Stimulated activated naive CD8-positive, alpha-beta T cell treated with anti-CD3 and anti-CD28 coated beads, Interleukin-15, amount 100 ng/mL, for 72 hours (primary cell): ENCODE measurements around the gene CBX4.

Source experiments
- ATAC-seq: fragments of 150-1000 bp; cut with Tn5 transposase; 2 replicates; pipeline ENCODE4 v1.10.0; 2021; ENCODE audit warnings: mild to moderate bottlenecking, moderate library complexity
- DNase-seq, 2 donors: peaks; one replicate each; pipeline ENCODE4 v3.0.0; 2021 to 2022
- H3K27ac Mint-ChIP-seq, 2 donors: one replicate each; pipeline ENCODE4 v1.8.0; 2022; ENCODE audit warnings: mild to moderate bottlenecking in 2 of 2, mixed read lengths in 2 of 2, moderate library complexity in 2 of 2
- H3K27me3 Mint-ChIP-seq: one replicate; pipeline ENCODE4 v1.8.0; 2022; ENCODE audit warnings: mixed read lengths
- H3K4me1 Mint-ChIP-seq: one replicate; pipeline ENCODE4 v1.8.0; 2022; ENCODE audit warnings: mild to moderate bottlenecking, mixed read lengths
- H3K4me3 Mint-ChIP-seq, 2 donors: one replicate each; pipeline ENCODE4 v1.8.0; 2022; ENCODE audit warnings: mild to moderate bottlenecking in 2 of 2, mixed read lengths in 2 of 2, moderate library complexity in 1 of 2
- H3K9me3 Mint-ChIP-seq, 2 donors: one replicate each; pipeline ENCODE4 v1.8.0; 2022; ENCODE audit warnings: mixed read lengths in 2 of 2

The CBX4 gene

DNA sequence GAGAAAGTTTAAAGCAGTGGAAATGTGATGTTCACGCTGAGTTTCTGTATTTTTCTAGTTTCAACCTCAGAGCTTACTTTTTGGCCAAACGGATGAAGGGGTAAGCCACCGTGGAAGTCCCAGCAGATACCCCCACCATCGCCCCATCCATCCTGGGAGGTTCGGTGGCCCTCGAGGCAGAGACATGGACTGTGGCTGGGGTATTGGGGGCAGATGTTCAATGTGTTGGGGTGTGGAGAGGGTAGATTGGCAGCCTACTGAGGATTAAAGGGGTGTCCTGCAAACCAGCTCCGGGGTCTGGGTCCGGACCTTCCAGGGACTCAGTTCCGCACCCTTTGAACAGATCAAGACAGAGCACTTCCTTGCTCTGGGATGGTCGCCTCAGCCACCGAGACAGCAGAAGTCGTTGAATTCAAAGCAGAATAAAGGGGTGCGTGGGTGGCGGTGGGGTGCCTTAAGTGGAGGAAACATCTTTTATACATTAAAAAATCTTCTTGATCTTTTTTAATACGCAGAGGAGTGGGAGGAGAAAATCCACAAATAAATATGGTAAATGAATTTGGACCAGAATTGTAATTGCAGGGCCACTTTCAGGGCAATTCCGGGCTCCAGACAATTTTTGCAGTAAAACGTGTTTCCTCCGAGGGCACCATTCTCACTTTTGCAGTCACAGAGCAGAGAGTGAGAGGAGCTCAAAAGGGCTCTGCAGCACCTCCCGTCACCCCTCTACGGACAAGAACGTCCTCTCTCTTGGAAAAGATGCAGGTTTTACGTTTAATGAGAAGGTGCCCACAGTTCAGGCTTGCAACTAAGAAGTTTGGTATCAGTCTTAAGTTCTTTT lies 34.2 kb downstream of the CBX4 start:
- Mint-ChIP-seq H3K4me1 (peaks cover 87% of the 10 kb centered on the region), H3K27me3 (peaks cover 89% of the 10 kb centered on the region), H3K27ac (peak overlapping the region; percentile 82 to 94), H3K9me3 (no peaks in the 10 kb centered on the region), H3K4me3 (peak overlapping the region; percentile 82 to 90)
- peak in 1 of 2 donors; percentile 48 for DNase-seq
- ATAC-seq, result peak; percentile 34

DNA sequence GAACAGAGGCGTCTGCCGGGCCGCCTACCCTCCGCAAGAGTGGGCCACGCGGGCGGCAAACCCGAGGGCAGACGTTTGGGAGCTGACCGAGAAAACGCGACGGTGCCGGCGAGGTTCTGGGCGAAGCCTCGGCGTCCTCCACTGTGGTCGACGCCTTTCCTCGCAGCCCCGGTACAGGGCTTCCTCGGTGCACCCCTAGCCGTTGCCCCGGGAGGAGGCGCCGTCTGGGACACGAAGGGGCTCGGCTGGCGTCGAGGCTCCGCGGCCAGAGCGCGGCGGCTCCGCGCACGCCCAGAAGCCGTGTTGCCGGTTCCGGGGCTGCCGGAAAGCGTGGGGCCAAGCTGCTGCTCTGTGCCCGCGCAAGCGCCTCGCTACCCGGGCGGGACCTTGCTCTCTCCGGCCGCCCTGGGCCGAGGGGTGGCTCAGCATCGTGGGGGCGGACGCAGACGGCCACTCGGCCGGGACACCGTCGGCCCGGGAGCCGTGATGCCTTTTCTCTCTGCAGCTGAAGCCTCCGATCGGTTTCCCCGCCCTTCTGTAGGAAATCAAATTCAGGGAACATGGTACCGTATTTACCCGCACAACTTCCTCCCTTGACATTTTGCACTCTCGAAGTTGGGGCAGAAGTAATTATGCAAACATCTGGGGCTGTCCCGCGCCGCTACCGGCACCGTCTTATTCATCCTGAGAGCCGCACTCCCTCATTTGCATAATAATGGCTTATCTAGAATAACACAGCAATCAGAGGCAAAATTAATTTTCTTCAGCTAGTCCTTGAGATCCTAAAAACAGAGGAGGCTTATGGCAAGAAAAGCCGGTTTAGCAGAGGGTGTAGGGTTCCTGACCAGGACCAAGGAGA lies 35.0 kb downstream of the CBX4 start:
- H3K27ac Mint-ChIP-seq, result peak overlapping the region; percentile 82 to 94
- no peaks in the 10 kb centered on the region for H3K9me3 Mint-ChIP-seq
- H3K4me1 Mint-ChIP-seq, result peaks cover 87% of the 10 kb centered on the region
- peak; percentile 86 for ATAC-seq
- peak; percentile 88 to 89 for DNase-seq
- H3K4me3 Mint-ChIP-seq, result peak overlapping the region; percentile 82 to 90
- peaks cover 89% of the 10 kb centered on the region for H3K27me3 Mint-ChIP-seq

DNA sequence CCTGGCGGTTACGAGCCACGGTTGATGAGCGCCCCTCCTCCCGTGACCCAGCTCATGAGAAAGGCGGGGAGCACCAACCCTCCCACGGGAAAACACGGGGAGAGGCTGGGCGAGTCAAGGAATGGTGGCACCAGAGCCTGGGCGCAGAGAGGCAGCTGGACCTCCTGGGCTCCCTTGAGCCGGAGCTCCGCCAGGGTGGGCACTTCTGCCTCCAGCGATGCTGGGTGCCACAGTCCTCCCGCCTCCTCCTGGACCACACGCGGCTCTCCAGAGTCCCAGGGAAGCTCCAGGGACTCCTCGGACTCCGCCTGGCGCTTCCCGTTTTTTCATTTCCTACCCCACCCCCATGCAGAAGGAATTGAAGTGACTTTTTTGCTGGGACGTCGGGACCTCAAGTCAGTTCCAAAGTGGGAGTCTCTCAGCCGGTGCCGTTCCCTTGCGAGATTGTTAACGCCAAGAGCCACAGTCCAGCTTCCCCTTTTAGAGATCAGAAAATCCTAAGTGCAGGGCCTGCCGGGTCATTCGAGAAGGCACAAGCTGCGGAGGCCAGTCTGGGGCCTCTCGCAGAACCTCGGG lies 35.7 kb downstream of the CBX4 start:
- ATAC-seq, result no peak
- H3K9me3 Mint-ChIP-seq, result no peaks in the 10 kb centered on the region
- peak overlapping the region in 1 of 2 donors; percentile 54 for H3K27ac Mint-ChIP-seq
- peaks cover 87% of the 10 kb centered on the region for H3K4me1 Mint-ChIP-seq
- no peak for DNase-seq
- peak overlapping the region; percentile 52 to 90 for H3K4me3 Mint-ChIP-seq
- H3K27me3 Mint-ChIP-seq, result peaks cover 89% of the 10 kb centered on the region

DNA sequence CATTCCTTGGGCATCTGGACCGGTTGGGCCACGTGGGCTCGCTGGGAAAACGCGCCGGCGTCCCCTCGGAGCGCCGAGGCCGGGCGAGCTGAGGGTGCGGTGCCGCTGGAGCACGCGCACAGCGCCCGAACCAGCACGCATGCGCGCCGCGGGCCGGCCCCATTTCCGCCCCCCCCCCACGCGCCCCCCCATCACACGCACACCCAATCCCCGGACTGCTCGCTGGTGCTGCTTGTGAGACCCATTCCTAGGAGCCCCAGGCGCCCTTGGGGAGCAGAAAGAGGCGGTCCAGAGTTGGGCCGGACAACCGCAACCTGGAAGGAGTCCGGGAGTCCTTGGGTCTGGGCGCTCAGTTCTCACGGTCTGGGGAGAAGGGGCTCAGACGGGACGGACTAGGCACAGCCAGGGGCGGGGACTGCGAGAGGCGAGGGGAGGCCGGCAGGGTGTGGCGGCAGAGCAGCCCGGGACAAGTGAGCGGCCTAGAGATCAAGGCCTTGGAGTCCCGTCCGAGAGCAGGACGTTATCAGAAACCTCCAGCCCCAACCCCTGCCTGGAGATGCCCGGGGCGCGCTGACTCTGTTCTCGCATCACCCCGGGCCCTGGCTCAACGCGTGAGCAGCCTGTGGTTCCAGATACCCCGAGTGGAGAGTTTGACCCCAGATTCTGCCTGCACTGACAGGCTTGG lies 36.4 kb downstream of the CBX4 start:
- Mint-ChIP-seq H3K4me3 (peak overlapping the region; percentile 15 to 50), H3K27ac (no peak overlapping the region), H3K9me3 (no peaks in the 10 kb centered on the region), H3K4me1 (peaks cover 87% of the 10 kb centered on the region), H3K27me3 (peaks cover 88% of the 10 kb centered on the region)
- DNase-seq (peak in 1 of 2 donors; percentile 41), ATAC-seq (no peak)

DNA sequence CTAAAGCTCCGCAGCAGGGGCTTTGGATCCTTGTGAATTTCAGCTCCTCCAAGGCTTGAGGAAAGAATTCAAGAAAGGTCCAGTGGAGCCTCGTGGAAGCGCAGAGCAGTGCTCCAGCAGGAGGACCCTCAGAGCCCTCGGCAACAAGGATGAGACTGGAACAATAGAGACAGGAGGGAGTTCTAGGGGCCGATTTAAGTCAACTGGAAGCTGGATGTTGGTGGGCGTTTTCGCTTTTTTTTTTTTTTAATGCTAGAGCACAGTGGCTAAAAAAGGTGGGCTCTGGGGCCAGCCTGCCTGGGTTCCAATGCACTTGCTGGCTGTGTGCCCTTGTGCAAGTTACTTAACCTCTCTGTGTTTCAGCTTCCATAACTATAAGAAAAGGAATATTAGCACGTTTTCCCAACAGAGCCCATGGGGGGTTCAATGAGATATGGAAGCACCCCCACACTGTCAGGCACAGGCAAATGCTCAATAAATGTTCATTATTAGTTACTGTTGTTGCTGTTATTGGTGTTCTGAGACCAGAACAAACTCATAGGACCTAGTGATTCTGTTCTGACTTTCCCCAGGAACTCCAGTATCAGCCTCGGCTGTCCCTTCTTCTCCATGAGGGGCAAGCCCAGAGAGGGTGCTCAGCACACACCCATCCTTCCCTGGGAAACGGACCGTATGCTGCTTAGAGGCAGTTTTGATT lies 37.1 kb downstream of the CBX4 start:
- Mint-ChIP-seq H3K27ac (no peak overlapping the region), H3K9me3 (no peaks in the 10 kb centered on the region), H3K27me3 (peaks cover 81% of the 10 kb centered on the region), H3K4me1 (peaks cover 84% of the 10 kb centered on the region), H3K4me3 (peak overlapping the region in 1 of 2 donors; percentile 25)
- no peak for ATAC-seq
- no peak for DNase-seq

- H3K4me3 Mint-ChIP-seq, result peak overlapping the region; percentile 78 to 80
- DNase-seq, result no peak
- H3K9me3 Mint-ChIP-seq, result no peaks in the 10 kb centered on the region
- H3K27ac Mint-ChIP-seq, result peak overlapping the region in 1 of 2 donors; percentile 42
- no peak for ATAC-seq
- H3K4me1 Mint-ChIP-seq, result peaks cover 77% of the 10 kb centered on the region
- peaks cover 73% of the 10 kb centered on the region for H3K27me3 Mint-ChIP-seq
These were observed 37.8 kb downstream of the CBX4 start for GRCh38 chr17:79801156-79802038.

- peak; percentile 71 to 80 for DNase-seq
- ATAC-seq, result peak; percentile 38
- H3K4me3 Mint-ChIP-seq, result peak overlapping the region; percentile 78 to 80
- H3K27ac Mint-ChIP-seq, result no peak overlapping the region
- H3K9me3 Mint-ChIP-seq, result no peaks in the 10 kb centered on the region
- H3K4me1 Mint-ChIP-seq, result peaks cover 77% of the 10 kb centered on the region
- H3K27me3 Mint-ChIP-seq, result peaks cover 64% of the 10 kb centered on the region
These were observed 38.7 kb downstream of the CBX4 start for GRCh38 chr17:79800325-79801155.

DNA sequence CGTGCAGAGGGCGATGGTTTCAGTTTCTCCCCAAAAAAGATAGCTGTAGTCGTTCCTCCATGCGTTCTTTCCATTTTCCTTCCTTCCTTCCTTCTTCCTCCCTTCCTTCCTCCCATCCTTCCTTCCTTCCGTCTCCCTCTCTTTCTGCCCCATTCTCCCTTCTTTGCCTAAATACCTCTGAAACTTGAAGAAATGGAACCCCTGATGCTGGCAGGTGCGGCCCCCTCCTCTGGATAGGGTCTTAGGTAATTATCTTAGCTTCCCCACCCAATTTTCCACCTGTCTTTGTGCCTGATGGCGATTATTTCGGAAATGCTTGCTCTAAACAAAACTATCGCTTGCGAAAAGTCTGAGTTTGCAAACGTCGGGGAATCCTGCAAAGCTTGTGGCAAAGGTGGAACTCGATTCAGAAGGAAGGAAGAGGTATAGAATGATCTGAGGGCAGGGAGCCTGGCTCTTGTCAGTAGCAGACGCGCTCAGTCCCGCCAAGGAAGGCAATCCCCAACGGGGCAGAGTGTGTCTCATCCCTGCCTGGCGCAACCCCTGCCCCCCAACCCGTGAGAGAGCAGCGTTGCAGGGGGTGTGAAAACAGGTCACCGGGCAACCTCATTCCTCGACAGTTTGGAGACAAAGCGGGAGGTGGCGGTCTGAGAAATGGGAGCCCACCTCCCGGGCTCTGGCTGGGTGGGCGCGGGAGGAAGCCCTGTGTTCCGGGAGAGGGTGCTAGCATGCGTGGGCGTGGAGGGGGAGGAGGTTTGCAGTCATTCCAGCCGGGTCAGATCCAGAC lies 39.5 kb downstream of the CBX4 start:
- peaks cover 70% of the 10 kb centered on the region for H3K4me1 Mint-ChIP-seq
- ATAC-seq (no peak), DNase-seq (peak in 1 of 2 donors; percentile 34)
- no peaks in the 10 kb centered on the region for H3K9me3 Mint-ChIP-seq
- peak overlapping the region in 1 of 2 donors; percentile 48 for H3K27ac Mint-ChIP-seq
- peak overlapping the region; percentile 78 to 80 for H3K4me3 Mint-ChIP-seq
- peaks cover 58% of the 10 kb centered on the region for H3K27me3 Mint-ChIP-seq

- ATAC-seq, result no peak
- no peak overlapping the region for H3K27ac Mint-ChIP-seq
- DNase-seq, result no peak
- peaks cover 58% of the 10 kb centered on the region for H3K27me3 Mint-ChIP-seq
- H3K9me3 Mint-ChIP-seq, result no peaks in the 10 kb centered on the region
- H3K4me1 Mint-ChIP-seq, result peaks cover 65% of the 10 kb centered on the region
- H3K4me3 Mint-ChIP-seq, result peak overlapping the region; percentile 78 to 82
These were observed 40.1 kb downstream of the CBX4 start for GRCh38 chr17:79799174-79799537.

- Mint-ChIP-seq H3K4me1 (peaks cover 61% of the 10 kb centered on the region), H3K9me3 (no peaks in the 10 kb centered on the region), H3K27me3 (peaks cover 58% of the 10 kb centered on the region), H3K27ac (no peak overlapping the region), H3K4me3 (peak overlapping the region; percentile 68 to 82)
- peak in 1 of 2 donors; percentile 29 for DNase-seq
- ATAC-seq, result no peak
These were observed 40.7 kb downstream of the CBX4 start for GRCh38 chr17:79798299-79799173.

DNA sequence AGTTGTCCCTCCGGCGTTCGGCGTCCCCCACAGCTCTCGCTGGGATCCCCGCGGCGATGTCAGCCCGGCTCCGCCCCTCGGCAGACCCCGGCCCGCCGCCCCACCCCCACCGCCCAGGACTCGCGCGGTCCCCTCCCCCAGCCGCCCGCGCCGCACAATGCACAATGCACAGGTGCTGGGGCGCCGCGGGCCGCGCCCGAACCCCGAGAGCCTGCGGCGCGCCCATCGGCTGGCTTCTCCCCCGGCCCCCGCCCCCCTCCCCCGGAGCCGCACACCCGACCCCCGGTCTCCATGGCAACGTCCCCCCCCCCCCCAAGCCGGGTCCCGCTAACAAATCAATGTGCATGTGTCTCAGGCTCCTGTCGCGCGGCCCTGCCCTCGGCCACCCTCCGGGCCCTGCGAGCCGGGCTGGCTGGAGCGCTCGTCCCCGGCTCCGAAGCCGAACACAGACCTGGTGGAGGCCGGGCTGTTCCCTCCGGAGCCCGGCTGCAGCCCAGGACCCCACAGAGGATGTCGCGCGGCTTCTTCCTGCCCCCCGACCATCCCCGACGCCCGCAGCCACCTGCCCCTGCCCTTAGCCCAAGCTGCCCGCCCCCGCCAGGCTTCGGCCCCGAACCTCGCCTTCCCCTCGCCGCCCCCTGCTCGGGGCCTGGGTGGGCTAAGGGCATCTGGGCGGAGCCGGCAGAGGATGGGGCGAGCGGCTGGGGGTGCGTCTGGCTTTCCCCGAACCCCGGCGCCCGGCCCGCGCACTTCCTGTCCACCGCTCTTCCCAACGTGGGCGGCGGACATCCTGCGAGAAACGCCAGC lies 41.5 kb downstream of the CBX4 start:
- Mint-ChIP-seq H3K9me3 (no peaks in the 10 kb centered on the region), H3K4me1 (peaks cover 54% of the 10 kb centered on the region), H3K4me3 (peak overlapping the region; percentile 37 to 68), H3K27me3 (peaks cover 54% of the 10 kb centered on the region), H3K27ac (no peak overlapping the region)
- ATAC-seq, result peak; percentile 35
- peak in 1 of 2 donors; percentile 34 for DNase-seq
